GM18867 (cell line): ENCODE measurements around the gene SNAPIN.
A peak's percentile ranks its signal among the peaks of the same experiment; 100 is the strongest.
"Not testable (repeated sequence)": the region's sequence is repeated elsewhere in the genome, so short reads cannot be mapped to it uniquely, and the experiment has no call there.

Source experiments
- ATAC-seq: cut with Tn5 transposase; IDR thresholded peaks from one replicate; pipeline ENCODE4 v1.9.1; 2021; ENCODE audit warnings: mild to moderate bottlenecking, moderate library complexity; ENCODE audit not compliant: unreplicated experiment

The SNAPIN gene

DNA sequence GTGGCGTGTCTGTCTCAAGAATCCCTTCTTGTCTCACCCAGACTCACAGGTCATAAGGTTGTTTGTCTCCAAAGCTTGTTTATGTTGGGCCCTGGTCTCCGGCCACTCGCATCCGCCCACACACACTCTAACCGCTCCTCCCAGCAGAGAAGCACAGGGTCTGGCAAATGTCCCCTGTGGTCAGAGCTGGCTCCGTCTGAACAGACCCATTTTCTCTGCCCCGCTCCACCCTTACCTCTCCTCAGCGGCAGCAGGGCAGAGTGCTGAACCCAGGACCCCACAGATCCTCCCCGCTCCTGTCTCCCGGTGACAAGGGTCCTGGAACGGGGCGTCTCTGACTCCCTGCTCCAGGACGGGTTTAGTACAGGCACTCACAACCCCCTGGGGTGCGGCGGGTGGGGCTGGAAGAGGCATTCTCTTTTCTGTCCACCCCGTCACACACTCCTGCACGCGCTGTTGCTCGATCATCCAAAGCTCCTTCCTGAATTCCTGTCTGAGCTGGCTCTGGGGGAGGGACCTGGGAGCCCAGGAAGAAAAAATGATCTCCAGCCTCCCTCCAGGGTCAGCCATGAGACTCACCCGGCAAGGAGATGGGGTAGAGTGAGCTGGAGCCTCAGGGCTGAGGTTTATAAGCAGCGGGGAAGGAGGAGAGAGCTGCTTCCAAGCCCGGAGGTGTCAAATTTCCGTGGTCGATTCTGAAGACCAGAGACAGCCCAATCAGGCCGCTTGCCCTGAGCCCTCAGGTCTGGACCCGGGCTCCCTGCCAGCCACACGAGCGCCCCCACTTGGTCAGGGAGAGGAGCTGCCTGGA is 31.4 kb upstream of the SNAPIN start, which contains the start of gene S100A13:
Gene S100A13 (minus strand): TSS at position 602 of the 811 bp plus-strand sequence. CDS start 1,033 bp downstream, outside the sequence.
- ATAC-seq = no peak

DNA sequence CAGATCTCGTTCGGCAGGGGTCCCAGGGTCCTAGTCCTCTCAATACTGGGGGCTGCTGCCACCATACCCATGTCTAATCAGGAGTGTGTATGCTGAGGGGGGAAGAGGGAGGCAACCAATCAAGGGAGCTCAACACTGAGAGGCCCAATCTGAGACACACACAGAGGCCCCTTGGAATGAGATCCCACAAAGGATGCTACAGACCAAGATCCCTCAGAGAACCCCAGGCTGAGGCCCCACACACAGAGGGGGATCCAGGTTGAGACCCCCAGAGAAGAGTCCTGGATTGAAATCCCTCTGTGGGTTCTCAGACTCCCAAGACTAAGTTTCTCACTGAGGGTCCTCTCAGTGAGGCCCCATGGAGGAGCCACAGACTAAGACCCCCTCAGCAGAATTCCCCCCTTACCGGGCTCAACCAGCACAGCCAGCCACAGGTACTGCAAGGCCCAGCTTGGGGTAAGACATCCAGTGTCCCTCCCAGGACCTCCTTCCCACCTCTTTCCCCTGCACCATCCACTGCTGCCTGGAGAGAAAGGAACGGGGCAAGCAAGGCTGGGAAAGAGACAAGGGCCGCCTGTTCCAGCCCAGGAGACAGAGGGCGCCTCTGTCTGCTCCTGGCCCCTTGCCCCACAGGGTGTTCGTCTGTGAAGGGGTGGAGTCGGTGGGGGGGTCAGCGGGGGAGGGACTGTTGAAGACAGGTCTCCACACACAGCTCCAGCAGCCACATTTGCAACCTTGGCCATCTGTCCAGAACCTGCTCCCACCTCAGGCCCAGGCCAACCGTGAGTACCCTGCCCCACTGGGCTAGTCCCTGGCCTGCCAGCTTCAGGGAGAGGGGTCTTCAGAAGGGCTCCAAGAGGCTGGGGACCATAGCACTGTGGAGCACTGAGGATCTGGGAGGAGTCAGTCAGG is 30.5 kb upstream of the SNAPIN start, which contains the start of gene S100A1:
Gene S100A1 (plus strand): TSS at position 720 of the 912 bp plus-strand sequence. CDS start 2,088 bp downstream, outside the sequence.
- ATAC-seq = no peak

DNA sequence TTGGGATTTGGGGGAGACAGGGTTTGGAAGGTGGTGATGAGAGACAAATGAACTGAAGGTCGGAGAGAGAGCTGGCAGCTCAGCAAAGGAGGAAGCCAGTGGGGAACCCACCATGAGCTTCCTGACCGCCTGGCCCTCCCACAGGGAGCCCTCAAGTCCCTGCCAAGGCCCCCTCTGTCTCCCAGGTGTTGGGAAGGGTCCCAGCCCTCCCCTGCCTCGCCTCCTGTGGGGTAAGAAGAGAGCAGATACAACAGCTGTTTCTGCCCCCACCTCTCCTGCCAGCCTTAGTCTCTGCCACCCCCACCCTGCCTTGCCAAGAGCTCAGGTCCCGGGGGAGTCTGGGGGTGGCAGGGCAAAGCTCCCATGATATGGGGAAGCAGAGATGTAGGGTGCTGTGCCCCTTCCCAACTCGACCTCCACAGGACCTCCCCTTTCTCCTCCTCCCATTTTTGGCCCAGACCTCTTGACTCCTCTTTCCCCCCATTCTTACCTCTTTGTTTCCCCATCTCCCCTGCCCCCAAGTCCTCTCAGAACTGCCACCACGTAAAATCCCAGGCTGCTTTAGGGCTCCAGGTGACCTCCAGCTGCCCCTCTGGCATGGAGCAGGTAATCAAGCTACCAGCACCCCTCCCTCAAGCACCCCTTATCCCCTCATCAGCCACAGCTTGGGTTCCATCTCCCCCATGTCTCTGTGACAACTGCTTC is 29.7 kb upstream of the SNAPIN start:
- ATAC-seq = no peak

DNA sequence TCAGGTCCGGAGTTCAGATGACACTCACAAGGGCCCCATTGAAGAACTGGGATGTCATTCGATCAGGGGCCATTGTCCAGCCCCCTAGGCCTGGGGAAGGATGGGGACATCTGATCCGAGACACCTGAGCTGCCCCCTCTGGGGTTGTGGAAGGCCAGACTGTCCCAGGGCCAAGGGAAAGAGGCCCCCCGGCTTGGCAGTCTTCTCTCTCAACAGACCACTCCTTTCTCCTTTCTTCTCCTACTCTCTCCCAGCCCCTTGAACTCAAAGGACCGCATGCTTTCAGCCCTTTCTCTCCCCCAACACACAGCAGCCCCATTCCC is 29.2 kb upstream of the SNAPIN start:
- no peak for ATAC-seq

DNA sequence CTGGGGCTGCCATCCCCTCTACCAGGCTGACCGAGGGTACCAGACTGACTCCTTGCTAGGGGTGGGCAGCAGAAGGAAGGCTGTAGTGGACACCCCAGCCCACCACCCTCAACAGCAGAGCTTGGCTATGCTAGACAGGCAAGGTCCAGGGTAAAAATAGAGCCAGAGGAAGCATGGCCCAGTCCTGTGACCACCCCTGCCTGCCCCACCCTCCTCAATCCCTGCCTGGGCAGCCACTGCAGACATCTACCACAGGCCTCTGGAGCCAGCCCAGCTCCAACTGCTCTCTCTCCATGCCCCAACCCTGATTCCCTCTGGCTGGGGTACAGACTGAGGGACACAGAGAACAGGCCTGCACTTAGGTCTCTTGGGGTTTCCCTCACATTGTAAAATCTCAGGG is 28.5 kb upstream of the SNAPIN start:
- ATAC-seq = no peak

DNA sequence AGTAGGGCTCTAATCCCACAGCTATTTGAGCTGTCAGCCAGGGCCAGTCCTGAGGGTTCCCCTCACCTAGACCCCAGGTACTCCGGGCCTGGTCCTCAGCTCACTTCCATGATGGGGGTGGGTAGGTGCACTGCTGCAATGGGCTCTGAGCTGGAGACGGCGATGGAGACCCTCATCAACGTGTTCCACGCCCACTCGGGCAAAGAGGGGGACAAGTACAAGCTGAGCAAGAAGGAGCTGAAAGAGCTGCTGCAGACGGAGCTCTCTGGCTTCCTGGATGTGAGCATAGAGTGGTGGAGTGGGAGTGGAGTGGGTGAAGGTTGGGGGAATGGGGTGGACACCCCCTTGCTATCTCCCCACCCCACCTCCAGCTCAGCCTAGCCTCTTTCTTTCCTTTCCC is 28.1 kb upstream of the SNAPIN start:
- ATAC-seq = no peak

DNA sequence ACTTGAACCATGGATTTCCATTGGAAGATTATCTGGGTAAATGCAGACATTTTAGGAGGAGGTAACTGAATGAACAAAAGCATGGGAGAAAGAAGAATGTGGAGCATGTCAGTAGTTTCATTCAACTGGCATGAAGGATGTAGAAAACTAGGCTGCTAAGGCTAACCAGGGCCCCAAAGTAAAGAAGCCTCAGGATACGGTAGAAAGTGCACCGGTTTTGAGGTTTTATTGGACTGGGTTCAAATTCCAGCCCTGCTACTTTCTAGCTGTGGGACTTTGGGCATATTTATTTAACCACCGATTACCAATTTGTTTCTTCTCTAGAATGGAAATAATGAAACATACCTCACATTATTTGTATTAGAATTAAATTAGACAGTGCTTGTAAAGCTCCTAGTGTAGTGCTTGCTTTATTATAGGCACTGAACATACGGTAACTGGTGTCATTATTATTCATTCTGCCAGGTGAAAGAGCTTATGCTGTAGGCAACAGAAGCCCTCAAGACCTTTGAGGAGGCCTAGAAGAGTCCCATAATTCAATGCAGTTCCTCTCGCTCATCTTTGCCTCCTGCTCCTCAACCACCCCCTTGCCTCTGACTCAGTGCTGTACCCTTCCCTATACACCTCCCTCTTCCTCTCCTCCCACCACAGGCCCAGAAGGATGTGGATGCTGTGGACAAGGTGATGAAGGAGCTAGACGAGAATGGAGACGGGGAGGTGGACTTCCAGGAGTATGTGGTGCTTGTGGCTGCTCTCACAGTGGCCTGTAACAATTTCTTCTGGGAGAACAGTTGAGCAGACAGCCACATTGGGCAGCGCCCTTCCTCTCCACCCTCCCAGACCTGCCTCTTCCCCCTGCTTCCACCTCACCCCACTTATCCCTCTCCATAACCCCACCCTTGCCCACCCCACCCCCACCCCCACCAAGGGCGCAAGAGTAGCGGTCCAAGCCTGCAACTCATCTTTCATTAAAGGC is 27.2 kb upstream of the SNAPIN start:
- ATAC-seq = no peak

DNA sequence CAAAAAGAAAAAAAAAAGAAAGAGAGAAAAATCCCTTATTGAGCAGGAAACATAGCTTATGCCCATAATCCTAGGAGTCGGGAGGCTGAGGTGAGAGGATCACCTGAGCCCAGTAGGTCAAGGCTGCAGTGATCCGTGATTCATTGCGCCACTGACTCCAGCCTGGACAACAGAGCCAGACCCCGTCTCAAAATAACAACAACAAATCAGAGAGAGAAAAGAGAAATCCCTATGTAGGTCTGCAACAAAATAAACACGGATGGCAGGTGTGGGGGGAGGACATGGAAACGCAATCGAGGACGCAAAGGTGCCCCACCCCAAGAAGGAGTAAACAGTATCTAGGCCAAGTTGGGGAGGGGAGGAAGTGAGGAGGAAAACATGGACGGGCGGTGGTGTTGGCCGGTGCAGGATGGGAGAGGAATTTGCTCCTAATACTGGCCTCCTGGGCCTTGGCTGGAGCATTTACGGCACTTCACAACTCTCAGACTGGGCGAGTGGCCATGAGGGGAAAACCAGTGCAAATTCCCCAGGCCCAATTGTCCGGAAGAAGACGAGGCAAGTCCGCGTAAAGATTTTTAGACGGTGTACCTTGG is 25.2 kb upstream of the SNAPIN start:
- ATAC-seq = peak; percentile 7

DNA sequence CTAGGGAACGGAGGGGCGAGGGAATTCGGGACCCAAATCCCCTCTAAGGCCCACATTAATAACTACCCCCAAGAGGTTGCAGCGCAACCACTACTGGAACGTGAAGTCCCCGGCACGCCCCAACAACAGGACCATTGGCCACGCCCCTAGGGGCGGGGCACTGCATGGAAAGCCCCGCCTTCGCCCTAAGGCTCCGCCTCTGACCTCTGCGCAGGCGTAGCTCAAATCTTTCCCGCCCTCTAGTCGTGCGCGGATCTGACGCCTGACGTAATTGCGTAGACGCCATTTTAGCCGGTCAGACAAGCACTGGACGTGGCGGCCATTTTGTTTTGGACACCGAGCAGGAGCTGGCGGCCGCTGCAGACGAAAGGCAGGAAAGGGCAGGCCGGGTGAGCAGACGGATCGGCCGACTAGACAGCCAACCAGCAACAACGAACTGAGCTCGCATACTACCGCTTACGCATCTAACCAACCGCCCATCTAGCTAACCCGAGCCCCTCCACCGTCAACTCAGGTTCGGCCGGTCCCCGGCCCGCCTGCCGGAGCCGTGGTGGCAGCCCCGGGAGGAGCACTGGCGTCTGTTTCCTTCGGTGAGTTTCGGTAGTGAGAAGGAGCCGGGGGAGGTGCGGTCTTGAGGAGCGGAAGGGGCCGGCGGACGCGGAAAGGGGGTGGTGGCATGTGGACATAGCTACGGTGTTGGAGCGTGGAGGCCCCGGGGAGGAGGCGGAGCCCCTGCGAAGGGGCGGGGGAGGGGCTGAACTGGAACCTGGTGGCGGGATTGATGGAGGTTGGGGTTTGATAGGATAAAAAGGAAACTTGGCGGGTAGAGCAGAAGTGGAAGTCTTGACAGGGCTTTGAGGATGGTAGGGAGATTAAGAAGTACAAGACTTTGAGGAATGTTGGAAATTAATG is 24.5 kb upstream of the SNAPIN start, which contains the start of gene CHTOP:
Gene CHTOP (plus strand): TSS at position 313 of the 912 bp plus-strand sequence. CDS start 2,523 bp downstream, outside the sequence.
- peak; percentile 85 for ATAC-seq

DNA sequence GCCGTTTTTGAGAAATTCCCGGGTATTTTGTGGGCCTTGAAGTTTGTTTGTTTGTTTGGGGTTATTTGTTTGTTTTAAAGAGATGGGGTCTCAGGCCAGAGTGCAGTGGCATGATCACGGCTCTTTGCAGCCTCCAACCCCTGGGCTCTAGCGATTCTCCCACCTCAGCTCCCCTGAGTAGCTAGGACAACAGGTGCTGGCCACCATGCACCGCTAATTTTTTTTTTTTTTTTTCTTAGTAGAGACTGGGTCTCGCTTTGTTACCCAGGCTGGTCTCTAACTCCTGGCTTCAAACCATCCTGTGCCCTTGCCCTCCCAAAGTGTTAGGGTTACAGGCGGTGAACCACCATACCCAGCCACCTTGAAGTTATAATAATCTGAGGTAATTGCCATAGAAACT is 22.6 kb upstream of the SNAPIN start:
- ATAC-seq = no peak

DNA sequence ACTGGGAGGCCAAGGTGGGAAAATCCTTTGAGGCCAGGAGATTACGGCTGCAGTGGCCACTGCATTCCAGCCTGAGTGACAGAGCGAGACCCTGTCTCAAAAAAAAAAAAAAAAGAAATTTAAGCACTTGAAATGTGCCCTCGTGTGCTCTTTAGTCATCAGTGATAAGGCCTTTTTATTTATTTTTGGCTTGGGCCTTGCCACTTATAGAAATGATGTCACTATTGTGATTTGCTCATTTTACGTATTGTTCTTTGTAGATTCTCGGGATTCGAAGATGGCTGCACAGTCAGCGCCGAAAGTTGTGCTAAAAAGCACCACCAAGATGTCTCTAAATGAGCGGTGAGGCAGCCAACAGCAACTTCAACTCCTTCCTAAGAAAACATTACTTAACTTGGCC is 22.2 kb upstream of the SNAPIN start:
- no peak for ATAC-seq

DNA sequence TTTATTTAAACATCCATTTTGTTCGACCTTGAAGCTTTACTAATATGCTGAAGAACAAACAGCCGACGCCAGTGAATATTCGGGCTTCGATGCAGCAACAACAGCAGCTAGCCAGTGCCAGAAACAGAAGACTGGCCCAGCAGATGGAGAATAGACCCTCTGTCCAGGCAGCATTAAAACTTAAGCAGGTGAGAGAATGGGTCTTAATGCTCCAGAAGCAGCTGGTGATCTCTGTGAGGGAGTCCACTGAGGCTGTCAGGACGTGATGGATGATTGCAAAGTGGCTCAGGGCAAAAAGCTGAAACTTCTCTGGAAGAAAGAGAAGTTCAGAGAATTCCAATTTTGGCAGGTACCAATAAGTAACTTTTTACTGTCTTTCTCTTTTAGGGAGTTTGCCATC is 20.2 kb upstream of the SNAPIN start:
- ATAC-seq = no peak

DNA sequence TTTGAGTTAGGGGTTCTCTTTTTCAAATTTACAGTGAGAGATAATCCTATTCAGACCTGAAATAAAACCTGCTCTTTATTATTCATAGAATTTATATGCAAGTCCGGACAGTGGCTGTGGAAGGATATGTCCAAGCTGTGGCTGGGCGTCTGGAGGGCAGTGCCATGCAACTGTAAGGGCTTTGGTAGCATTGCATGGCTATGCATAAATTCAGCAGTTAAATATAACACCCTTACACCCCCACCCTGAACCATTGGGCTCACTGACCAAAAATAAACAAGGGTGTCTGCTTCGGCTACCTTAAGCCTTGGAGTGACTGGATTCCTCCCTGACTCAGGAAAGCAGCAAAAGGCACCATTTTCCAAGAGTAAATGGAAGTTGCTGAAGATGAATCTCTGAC is 19.2 kb upstream of the SNAPIN start:
- ATAC-seq = no peak

DNA sequence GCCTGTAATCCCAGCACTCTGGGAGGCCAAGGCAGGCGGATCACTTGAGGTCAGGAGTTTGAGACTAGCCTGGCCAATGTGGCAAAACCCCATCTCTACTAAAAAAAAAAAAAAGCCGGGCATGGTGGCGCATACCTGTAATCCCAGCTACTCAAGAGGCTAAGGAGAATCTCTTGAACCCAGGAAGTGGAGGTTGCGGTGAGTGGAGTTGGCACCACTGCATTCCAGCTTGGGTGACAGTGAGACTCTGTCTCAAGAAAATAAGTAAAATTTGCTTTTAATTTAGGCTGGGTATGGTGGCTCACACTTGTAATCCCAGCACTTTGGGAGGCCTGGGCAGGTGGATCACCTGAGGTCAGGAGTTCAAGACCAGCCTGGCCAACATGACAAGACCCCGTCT is 18.3 kb upstream of the SNAPIN start:
- ATAC-seq = not testable (repeated sequence)

DNA sequence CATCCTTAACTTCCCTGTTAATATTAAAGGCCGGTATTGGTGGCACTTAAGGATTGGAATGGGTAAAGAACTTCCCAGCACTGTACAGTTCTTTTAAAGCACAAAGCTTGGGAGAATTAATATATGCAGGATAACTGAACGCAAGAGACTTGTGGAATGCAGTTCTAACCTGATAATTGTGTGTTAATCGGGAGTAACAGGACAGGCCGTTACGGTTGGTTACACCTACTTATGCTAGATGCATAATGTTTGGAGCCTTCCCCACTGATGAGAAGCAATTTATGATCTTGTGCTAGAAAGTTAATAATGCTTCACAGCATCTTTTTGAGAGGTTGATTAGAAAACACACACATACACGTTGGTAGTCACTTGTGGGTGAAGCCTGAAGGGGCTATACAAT is 17.6 kb upstream of the SNAPIN start:
- no peak for ATAC-seq

DNA sequence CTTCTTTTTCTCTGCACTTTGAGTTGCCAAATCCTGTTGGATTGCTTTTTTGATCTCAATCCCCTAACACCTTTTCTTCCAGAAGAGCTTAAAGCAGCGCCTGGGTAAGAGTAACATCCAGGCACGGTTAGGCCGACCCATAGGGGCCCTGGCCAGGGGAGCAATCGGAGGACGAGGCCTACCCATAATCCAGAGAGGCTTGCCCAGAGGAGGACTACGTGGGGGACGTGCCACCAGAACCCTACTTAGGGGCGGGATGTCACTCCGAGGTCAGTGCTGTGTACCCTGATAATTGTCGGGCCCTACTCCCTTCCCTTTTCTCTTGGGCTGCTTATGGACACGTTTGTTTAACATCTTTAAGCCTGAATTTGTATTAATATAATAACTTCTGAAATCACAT is 16.3 kb upstream of the SNAPIN start:
- ATAC-seq = no peak

DNA sequence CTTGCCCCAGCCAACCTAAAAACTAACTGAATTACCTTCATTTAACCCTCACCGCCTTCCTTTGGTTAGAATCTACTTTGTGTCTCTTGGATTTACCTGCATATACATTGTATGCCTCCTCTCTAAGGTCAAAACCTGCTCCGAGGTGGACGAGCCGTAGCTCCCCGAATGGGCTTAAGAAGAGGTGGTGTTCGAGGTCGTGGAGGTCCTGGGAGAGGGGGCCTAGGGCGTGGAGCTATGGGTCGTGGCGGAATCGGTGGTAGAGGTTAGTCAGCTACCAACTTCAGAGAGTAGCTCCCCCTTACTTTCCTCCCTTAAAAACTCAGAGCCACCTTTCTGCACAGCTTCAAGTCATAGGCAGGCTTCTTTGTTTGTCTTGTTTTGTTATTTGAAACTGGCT is 15.4 kb upstream of the SNAPIN start:
- no peak for ATAC-seq

DNA sequence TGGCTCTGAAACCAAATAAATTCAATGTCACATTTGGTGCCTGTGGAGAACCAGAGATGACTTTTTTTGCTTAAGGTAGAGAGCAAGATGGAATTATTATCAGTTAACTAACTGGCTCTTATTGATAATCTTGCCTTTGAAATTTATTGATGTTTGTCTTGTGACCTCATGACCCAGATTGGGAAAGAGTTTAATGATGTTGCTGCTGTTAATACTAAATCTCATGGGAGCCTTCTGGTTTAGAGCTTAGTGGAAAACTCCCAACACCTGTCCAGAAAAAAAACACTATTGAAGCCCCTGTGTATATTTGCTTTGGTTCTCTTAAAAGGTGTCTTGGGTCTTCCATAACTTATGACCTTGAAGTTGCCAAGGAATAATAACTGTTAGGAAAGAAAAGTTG is 14.7 kb upstream of the SNAPIN start:
- no peak for ATAC-seq
